HEK293T (cell line): ENCODE results near the gene GOLT1A.

Source experiments
- CTCF ChIA-PET: fragments of 350-600 bp; formaldehyde crosslinking; extraction: SDS; loops from one replicate; lab custom pipeline; 2021; ENCODE audit warnings: antibody characterized with exemption, inconsistent platforms; lab: Yijun Ruan, JAX
- POLR2A ChIA-PET: fragments of 350-600 bp; formaldehyde crosslinking; extraction: SDS; loops from one replicate; lab custom pipeline; 2020; ENCODE audit warnings: antibody characterized with exemption, inconsistent platforms; lab: Yijun Ruan, JAX
- DNase-seq: peaks from one replicate; pipeline ENCODE4 v3.0.0; 2012; ENCODE audit warnings: mixed read lengths; ENCODE audit errors: extremely low spot score
- ARNT ChIP-seq: fragments of 450-650 bp; IDR thresholded peaks from 2 replicates; pipeline ENCODE4 v1.6.1; 2017; ENCODE audit warnings: mild to moderate bottlenecking
- BHLHE40 ChIP-seq: fragments of 450-650 bp; IDR thresholded peaks from 2 replicates; pipeline ENCODE4 v1.6.1; 2016; ENCODE audit warnings: mild to moderate bottlenecking, moderate library complexity, borderline replicate concordance
- CTBP1 ChIP-seq: fragments of 450-650 bp; IDR thresholded peaks from 2 replicates; pipeline ENCODE4 v1.6.1; 2016; ENCODE audit warnings: borderline replicate concordance
- ELF4 ChIP-seq: fragments of 450-650 bp; IDR thresholded peaks from 2 replicates; pipeline ENCODE4 v1.6.1; 2017; ENCODE audit warnings: antibody characterized with exemption
- FOXA1 ChIP-seq: fragments of 450-650 bp; IDR thresholded peaks from 2 replicates; pipeline ENCODE4 v1.6.1; 2016; ENCODE audit warnings: mild to moderate bottlenecking
- FOXK2 ChIP-seq: fragments of 450-650 bp; IDR thresholded peaks from 2 replicates; pipeline ENCODE4 v1.6.1; 2016; ENCODE audit warnings: mild to moderate bottlenecking
- FOXM1 ChIP-seq: fragments of 450-650 bp; IDR thresholded peaks from 2 replicates; pipeline ENCODE4 v1.6.1; 2017; ENCODE audit warnings: mild to moderate bottlenecking, borderline replicate concordance
- HDGF ChIP-seq: fragments of 450-650 bp; IDR thresholded peaks from 2 replicates; pipeline ENCODE4 v1.6.1; 2017; ENCODE audit warnings: antibody characterized with exemption, borderline replicate concordance
- L3MBTL2 ChIP-seq: fragments of 450-650 bp; conservative IDR thresholded peaks from 2 replicates; pipeline ENCODE4 v1.6.1; 2016; ENCODE audit warnings: mild to moderate bottlenecking
- LEF1 ChIP-seq: fragments of 450-650 bp; IDR thresholded peaks from 2 replicates; pipeline ENCODE4 v1.6.1; 2017; ENCODE audit warnings: mild to moderate bottlenecking, borderline replicate concordance
- NFRKB ChIP-seq: fragments of 450-650 bp; IDR thresholded peaks from 2 replicates; pipeline ENCODE4 v1.6.1; 2016; ENCODE audit warnings: mild to moderate bottlenecking, moderate library complexity
- PKNOX1 ChIP-seq: fragments of 450-650 bp; IDR thresholded peaks from 2 replicates; pipeline ENCODE4 v1.6.1; 2016
- SP1 ChIP-seq: fragments of 450-650 bp; IDR thresholded peaks from 2 replicates; pipeline ENCODE4 v1.6.1; 2017
- SUZ12 ChIP-seq: fragments of 450-650 bp; IDR thresholded peaks from 2 replicates; pipeline ENCODE4 v1.6.1; 2016; ENCODE audit warnings: mild to moderate bottlenecking
- TARDBP ChIP-seq: fragments of 450-650 bp; IDR thresholded peaks from 2 replicates; pipeline ENCODE4 v1.6.1; 2016
- ZNF384 ChIP-seq: fragments of 450-650 bp; IDR thresholded peaks from 2 replicates; pipeline ENCODE4 v1.6.1; 2016

Gene GOLT1A

GRCh38 chr1:204192589-204193352, 21.0 kb downstream of the GOLT1A start:
- ChIA-PET POLR2A (no interaction called here), CTCF (interaction anchor here (1.3 to 2.4 kb wide), 2 partner anchors 14 to 29 kb away, joined by 5 to 9 read pairs; no protein-coding TSS in a partner anchor)
- TF ChIP-seq HDGF: no peak
- no peak for TF ChIP-seq L3MBTL2
- DNase-seq: no peak

DNA sequence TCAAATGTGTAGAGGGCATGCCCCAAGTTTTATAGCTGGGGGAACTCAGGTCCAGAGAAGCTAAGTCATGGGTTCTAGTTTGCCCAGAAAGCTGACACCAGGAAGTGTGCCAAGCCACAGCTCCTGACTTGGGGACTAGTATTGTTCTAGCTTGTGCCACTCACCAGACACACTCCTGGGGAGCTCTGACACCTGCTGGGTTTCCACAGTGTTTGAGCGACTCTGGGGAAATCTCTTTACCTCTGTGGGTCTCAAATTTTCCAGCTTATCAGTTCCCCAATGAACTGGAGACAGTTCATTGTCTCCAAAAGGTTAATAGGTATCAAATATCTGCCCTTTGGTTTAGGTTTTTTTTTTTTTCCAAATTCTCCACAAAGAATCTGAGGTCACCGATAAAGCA, 21.7 kb downstream of the GOLT1A start:
- ChIA-PET POLR2A (no interaction called here), CTCF (interaction anchor here (1.3 to 2.4 kb wide), 2 partner anchors 15 to 29 kb away, joined by 5 to 9 read pairs; no protein-coding TSS in a partner anchor)
- DNase-seq: no peak
- TF ChIP-seq ARNT: no peak

- no peak for DNase-seq
- ChIA-PET POLR2A (no interaction called here), CTCF (interaction anchor here (0.6 to 2.4 kb wide), 3 partner anchors 15 to 68 kb away, joined by 3 to 9 read pairs (median 8); no protein-coding TSS in a partner anchor)
- TF ChIP-seq FOXK2: no peak
- no peak for TF ChIP-seq BHLHE40
- TF ChIP-seq FOXA1: no peak
- no peak for TF ChIP-seq L3MBTL2
- no peak for TF ChIP-seq PKNOX1
- no peak for TF ChIP-seq SUZ12
- TF ChIP-seq HDGF: no peak
- TF ChIP-seq ARNT: no peak
- TF ChIP-seq TARDBP: no peak
- no peak for TF ChIP-seq ELF4
- no peak for TF ChIP-seq LEF1
- no peak for TF ChIP-seq FOXM1
- no peak for TF ChIP-seq NFRKB
- TF ChIP-seq CTBP1: no peak
- TF ChIP-seq ZNF384: no peak
- no peak for TF ChIP-seq SP1
Observed at GRCh38 chr1:204191456-204191855, 22.3 kb downstream of the GOLT1A start.

DNA sequence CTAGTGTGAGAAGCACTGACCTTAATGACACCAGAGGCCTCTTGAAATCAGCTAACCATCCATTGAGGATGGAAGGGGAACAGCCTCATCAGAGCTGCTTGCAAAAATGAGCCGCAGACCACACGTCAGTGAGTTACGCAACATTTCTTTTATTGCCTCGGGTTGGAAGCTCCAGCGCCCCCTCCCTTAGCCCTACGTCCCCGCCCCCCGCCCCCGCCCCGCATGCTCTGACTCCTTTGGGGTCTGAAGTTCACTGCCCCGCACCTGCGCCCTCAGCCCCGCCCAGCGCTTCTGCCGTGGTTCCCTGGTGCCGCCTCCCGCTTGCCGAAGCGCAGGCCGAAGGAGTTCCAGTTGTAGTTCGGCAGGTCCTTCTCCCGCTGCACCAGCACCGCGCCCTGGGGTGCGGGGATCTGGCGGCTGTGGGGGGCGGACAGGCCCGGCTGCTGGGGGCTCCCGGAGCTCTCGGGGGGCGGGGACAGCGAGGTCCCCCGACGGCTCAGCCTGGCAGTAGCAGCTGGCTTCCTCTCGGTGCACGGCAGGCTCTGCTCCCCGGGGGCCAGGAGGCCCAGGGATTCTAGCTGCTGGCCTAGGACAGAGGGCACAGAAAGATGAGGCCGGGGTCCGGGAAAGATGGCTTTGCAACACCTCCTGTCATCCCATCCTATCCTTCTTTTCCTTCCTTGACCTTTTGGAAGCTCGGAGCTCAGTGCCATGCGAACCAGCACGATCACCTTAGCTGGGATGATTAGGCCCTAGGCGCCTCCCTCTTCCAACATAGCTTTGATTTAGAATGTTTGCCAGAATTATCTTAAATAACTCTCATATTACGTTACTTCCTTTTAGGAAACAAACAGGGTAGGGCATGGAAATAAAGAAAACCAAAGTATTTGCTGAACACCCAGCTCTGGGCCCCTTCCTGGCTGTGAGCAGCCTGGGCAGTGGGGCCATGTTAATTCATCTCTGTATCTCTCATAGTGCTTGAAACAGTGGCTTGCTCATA, 23.3 kb downstream of the GOLT1A start:
- no peak for TF ChIP-seq NFRKB
- TF ChIP-seq HDGF: no peak
- TF ChIP-seq FOXM1: no peak
- no peak for TF ChIP-seq FOXA1
- no peak for TF ChIP-seq SP1
- TF ChIP-seq LEF1: no peak
- no peak for TF ChIP-seq SUZ12
- TF ChIP-seq BHLHE40: no peak
- no peak for TF ChIP-seq CTBP1
- TF ChIP-seq PKNOX1: no peak
- TF ChIP-seq ZNF384: no peak
- TF ChIP-seq ELF4: no peak
- TF ChIP-seq FOXK2: no peak
- no peak for TF ChIP-seq TARDBP
- TF ChIP-seq ARNT: no peak
- DNase-seq: no peak
- ChIA-PET POLR2A (no interaction called here), CTCF (interaction anchor here (0.6 to 2.4 kb wide), 3 partner anchors 16 to 69 kb away, joined by 3 to 9 read pairs (median 8); no protein-coding TSS in a partner anchor)

GRCh38 chr1:204188959-204189639, 24.7 kb downstream of the GOLT1A start:
- no peak for DNase-seq
- no peak for TF ChIP-seq L3MBTL2
- TF ChIP-seq FOXA1: no peak
- TF ChIP-seq ARNT: no peak
- TF ChIP-seq TARDBP: no peak
- TF ChIP-seq ZNF384: no peak
- TF ChIP-seq ELF4: no peak
- no peak for TF ChIP-seq SP1
- no peak for TF ChIP-seq LEF1
- no peak for TF ChIP-seq SUZ12
- TF ChIP-seq PKNOX1: no peak
- no peak for TF ChIP-seq BHLHE40
- no peak for TF ChIP-seq HDGF
- no peak for TF ChIP-seq FOXM1
- no peak for TF ChIP-seq FOXK2
- no peak for TF ChIP-seq NFRKB
- TF ChIP-seq CTBP1: no peak
- ChIA-PET CTCF (interaction anchor here (0.7 to 1.5 kb wide), 2 partner anchors 18 to 26 kb away, joined by 3 to 5 read pairs; no protein-coding TSS in a partner anchor), POLR2A (no interaction called here)
